Peyer's patch (tissue), 4 donors: ENCODE results near the gene ARHGAP22.

Experiments used
- POLR2A ChIP-seq, 2 donors: fragments of 450-650 bp; IDR thresholded peaks; one replicate each; pipeline ENCODE4 v1.5.1; 2017; ENCODE audit warnings: antibody characterized with exemption in 2 of 2, mild to moderate bottlenecking in 2 of 2, moderate library complexity in 2 of 2
- TF ChIP-seq, protein P1 (sequence below), 6 experiments: fragments of 450-650 bp in 4 of 6; fragments of 200-600 bp in 2 of 6; sonication (generic) in 1 of 6; IDR thresholded peaks; one replicate each; pipeline ENCODE4 v1.5.1; 2017 to 2019; ENCODE audit warnings: antibody characterized with exemption in 6 of 6, mild to moderate bottlenecking in 3 of 6, moderate library complexity in 1 of 6

DNA sequence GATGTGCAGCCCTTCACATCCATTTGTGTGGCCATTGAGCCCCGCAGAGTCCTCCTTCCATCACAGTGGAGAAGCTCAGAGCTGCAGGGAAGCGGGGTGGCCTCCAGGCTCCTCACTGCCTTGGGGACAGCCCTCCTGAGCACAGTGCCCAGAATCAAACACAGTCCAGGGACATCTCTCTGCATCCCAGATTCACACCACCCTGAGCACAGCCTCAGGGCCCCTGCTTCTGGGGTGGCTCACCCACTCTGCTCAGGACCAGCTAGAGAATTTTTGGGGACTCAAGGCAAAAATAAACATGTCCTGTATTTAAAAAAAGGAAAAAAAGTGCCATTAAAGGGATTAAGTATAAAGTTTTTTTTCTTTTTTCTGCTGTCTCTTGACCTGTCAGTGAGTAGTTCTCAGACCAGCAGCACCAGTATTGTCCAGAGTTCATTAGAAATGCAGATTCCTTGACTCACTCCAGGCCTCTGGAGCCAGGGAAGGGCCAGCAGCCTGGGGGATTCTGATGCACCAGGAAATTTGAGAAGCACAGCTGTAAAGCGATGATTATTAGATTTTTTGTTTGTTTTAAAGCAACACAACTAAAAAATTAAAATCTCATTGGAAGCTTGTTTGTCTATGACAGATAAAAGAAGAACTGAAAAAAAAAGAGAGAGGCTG lies 61.6 kb downstream of the ARHGAP22 start:
- no peak for TF ChIP-seq POLR2A (IDR thresholded peaks at IDR 0.05)
- TF ChIP-seq, protein P1, sequence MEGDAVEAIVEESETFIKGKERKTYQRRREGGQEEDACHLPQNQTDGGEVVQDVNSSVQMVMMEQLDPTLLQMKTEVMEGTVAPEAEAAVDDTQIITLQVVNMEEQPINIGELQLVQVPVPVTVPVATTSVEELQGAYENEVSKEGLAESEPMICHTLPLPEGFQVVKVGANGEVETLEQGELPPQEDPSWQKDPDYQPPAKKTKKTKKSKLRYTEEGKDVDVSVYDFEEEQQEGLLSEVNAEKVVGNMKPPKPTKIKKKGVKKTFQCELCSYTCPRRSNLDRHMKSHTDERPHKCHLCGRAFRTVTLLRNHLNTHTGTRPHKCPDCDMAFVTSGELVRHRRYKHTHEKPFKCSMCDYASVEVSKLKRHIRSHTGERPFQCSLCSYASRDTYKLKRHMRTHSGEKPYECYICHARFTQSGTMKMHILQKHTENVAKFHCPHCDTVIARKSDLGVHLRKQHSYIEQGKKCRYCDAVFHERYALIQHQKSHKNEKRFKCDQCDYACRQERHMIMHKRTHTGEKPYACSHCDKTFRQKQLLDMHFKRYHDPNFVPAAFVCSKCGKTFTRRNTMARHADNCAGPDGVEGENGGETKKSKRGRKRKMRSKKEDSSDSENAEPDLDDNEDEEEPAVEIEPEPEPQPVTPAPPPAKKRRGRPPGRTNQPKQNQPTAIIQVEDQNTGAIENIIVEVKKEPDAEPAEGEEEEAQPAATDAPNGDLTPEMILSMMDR (IDR thresholded peaks at IDR 0.05), result no peak
